H9 (cell line): ENCODE data around the gene URB1. TPM values are rescaled to one million over a fixed set of nuclear protein-coding genes. Genes with fewer than 3 reads are reported as not detected.

Source experiments
- DNase-seq: peaks from one replicate; pipeline ENCODE4 v3.0.0-alpha.2; 2017
- H2AFZ ChIP-seq: one replicate; pipeline ENCODE4 v1.6.1; 2013; ENCODE audit warnings: mild to moderate bottlenecking, low read length, control low read depth, moderate library complexity
- H2AK5ac ChIP-seq: 2 replicates; pipeline ENCODE4 v1.6.1; 2013; ENCODE audit warnings: low read length, control low read depth, mixed read lengths; ENCODE audit not compliant: insufficient read length
- H2BK120ac ChIP-seq: one replicate; pipeline ENCODE4 v1.6.1; 2013; ENCODE audit warnings: low read depth, mild to moderate bottlenecking, low read length, control low read depth, inconsistent platforms; ENCODE audit not compliant: poor library complexity, severe bottlenecking
- H2BK12ac ChIP-seq: 2 replicates; pipeline ENCODE4 v1.6.1; 2013; ENCODE audit warnings: low read length, control low read depth, mixed read lengths, low read depth; ENCODE audit not compliant: insufficient read length
- H2BK15ac ChIP-seq: 2 replicates; pipeline ENCODE4 v1.6.1; 2013; ENCODE audit warnings: low read depth, low read length, control low read depth
- H2BK20ac ChIP-seq: one replicate; pipeline ENCODE4 v1.6.1; 2013; ENCODE audit warnings: low read depth, mild to moderate bottlenecking, low read length, control low read depth, inconsistent platforms; ENCODE audit not compliant: poor library complexity, severe bottlenecking
- H2BK5ac ChIP-seq: 2 replicates; pipeline ENCODE4 v1.6.1; 2013; ENCODE audit warnings: low read length, control low read depth, mixed read lengths; ENCODE audit not compliant: insufficient read length
- H3K14ac ChIP-seq: 2 replicates; pipeline ENCODE4 v1.6.1; 2013; ENCODE audit warnings: low read length, control low read depth; ENCODE audit not compliant: insufficient read depth
- H3K18ac ChIP-seq: 2 replicates; pipeline ENCODE4 v1.6.1; 2013; ENCODE audit warnings: low read depth, mild to moderate bottlenecking, mixed read lengths, low read length, control low read depth; ENCODE audit not compliant: insufficient read length
- H3K23ac ChIP-seq: 2 replicates; pipeline ENCODE4 v1.6.1; 2013; ENCODE audit warnings: low read length, control low read depth, mixed read lengths, low read depth; ENCODE audit not compliant: insufficient read length
- H3K23me2 ChIP-seq: 2 replicates; pipeline ENCODE4 v1.6.1; 2013; ENCODE audit warnings: low read depth, mild to moderate bottlenecking, mixed read lengths, low read length, control low read depth; ENCODE audit not compliant: insufficient read length, poor library complexity, severe bottlenecking
- H3K27ac ChIP-seq: 2 replicates; pipeline ENCODE4 v1.5.1; 2013; ENCODE audit warnings: low read length, control low read depth, mixed read lengths, low read depth; ENCODE audit not compliant: insufficient read length
- H3K27me3 ChIP-seq: 2 replicates; pipeline ENCODE4 v1.6.1; 2013; ENCODE audit warnings: low read length, control low read depth, inconsistent platforms; ENCODE audit not compliant: insufficient read depth
- H3K4ac ChIP-seq: 2 replicates; pipeline ENCODE4 v1.6.1; 2013; ENCODE audit warnings: low read depth, mild to moderate bottlenecking, control low read depth, inconsistent platforms, low read length, moderate library complexity
- H3K4me1 ChIP-seq: 2 replicates; pipeline ENCODE4 v1.6.1; 2013; ENCODE audit warnings: low read length, control low read depth, inconsistent platforms; ENCODE audit not compliant: insufficient read depth
- H3K4me2 ChIP-seq: 2 replicates; pipeline ENCODE4 v1.6.1; 2013; ENCODE audit warnings: low read length, control low read depth, mixed read lengths; ENCODE audit not compliant: insufficient read length, insufficient read depth
- H3K56ac ChIP-seq: 2 replicates; pipeline ENCODE4 v1.6.1; 2013; ENCODE audit warnings: low read depth, mild to moderate bottlenecking, mixed read lengths, low read length, control low read depth; ENCODE audit not compliant: insufficient read length
- H3K79me1 ChIP-seq: 2 replicates; pipeline ENCODE4 v1.6.1; 2013; ENCODE audit warnings: low read depth, mild to moderate bottlenecking, moderate library complexity, low read length, control low read depth, inconsistent platforms; ENCODE audit not compliant: insufficient read depth, poor library complexity, severe bottlenecking
- H3K79me2 ChIP-seq: 2 replicates; pipeline ENCODE4 v1.6.1; 2013; ENCODE audit warnings: low read length, control low read depth, inconsistent platforms; ENCODE audit not compliant: insufficient read depth
- H3K9ac ChIP-seq: 2 replicates; pipeline ENCODE4 v1.6.1; 2013; ENCODE audit warnings: low read length, control low read depth, mixed read lengths; ENCODE audit not compliant: insufficient read length; ENCODE audit errors: extremely low read depth
- H3K9me3 ChIP-seq: one replicate; pipeline ENCODE4 v1.6.1; 2013; ENCODE audit warnings: low read depth, low read length, inconsistent platforms; ENCODE audit not compliant: control insufficient read depth
- H3T11ph ChIP-seq: one replicate; pipeline ENCODE4 v1.6.1; 2013; ENCODE audit warnings: mild to moderate bottlenecking, low read length, control low read depth, inconsistent platforms
- H4K20me1 ChIP-seq: one replicate; pipeline ENCODE4 v1.6.1; 2013; ENCODE audit not compliant: control insufficient read depth, insufficient read length, insufficient read depth
- H4K5ac ChIP-seq: 2 replicates; pipeline ENCODE4 v1.6.1; 2013; ENCODE audit warnings: low read depth, mild to moderate bottlenecking, mixed read lengths, low read length, control low read depth; ENCODE audit not compliant: insufficient read length
- H4K8ac ChIP-seq: replicated peaks from 2 replicates; pipeline ENCODE4 v1.6.1; 2013; ENCODE audit warnings: low read length, control low read depth, mixed read lengths, low read depth; ENCODE audit not compliant: insufficient read length
- H4K91ac ChIP-seq: 2 replicates; pipeline ENCODE4 v1.6.1; 2013; ENCODE audit warnings: low read depth, mild to moderate bottlenecking, moderate library complexity, mixed read lengths, low read length, control low read depth; ENCODE audit not compliant: insufficient read length
- H3K27ac Mint-ChIP-seq, 3 experiments: 2 replicates in 2 of 3; 3 replicates in 1 of 3; pipeline ENCODE4 v1.8.0; 2020 to 2021; ENCODE audit warnings: mixed read lengths in 3 of 3, mild to moderate bottlenecking in 1 of 3, moderate library complexity in 1 of 3
- H3K27me3 Mint-ChIP-seq: 2 replicates; pipeline ENCODE4 v1.8.0; 2021; ENCODE audit warnings: low read depth, mild to moderate bottlenecking, moderate library complexity, mixed read lengths
- H3K36me3 Mint-ChIP-seq, 3 experiments: 2 replicates in 2 of 3; 3 replicates in 1 of 3; pipeline ENCODE4 v1.8.0; 2020 to 2021; ENCODE audit warnings: low read depth in 3 of 3, mixed read lengths in 3 of 3; ENCODE audit not compliant: insufficient read depth in 1 of 3
- H3K4me1 Mint-ChIP-seq, 2 experiments: 2 replicates each; pipeline ENCODE4 v1.8.0; 2020; ENCODE audit warnings: mixed read lengths in 2 of 2
- H3K4me3 Mint-ChIP-seq, 2 experiments: 2 replicates in 1 of 2; 3 replicates in 1 of 2; pipeline ENCODE4 v1.8.0; 2020 to 2021; ENCODE audit warnings: mild to moderate bottlenecking in 2 of 2, mixed read lengths in 2 of 2, moderate library complexity in 1 of 2
- H3K9me3 Mint-ChIP-seq, 2 experiments: 2 replicates in 1 of 2; 3 replicates in 1 of 2; pipeline ENCODE4 v1.8.0; 2020; ENCODE audit warnings: mild to moderate bottlenecking in 2 of 2, mixed read lengths in 2 of 2, moderate library complexity in 1 of 2
- CTCF ChIP-seq: fragments of 200-600 bp; sonication (generic); conservative IDR thresholded peaks from 3 replicates; pipeline ENCODE4 v1.8.0; 2021; ENCODE audit warnings: antibody characterized with exemption, mild to moderate bottlenecking
- WGBS: extraction: QIAGEN DNeasy Blood & Tissue Kit; methylation state at CpG from one replicate; pipeline ENCODE4 v1.1.7; 2013; ENCODE audit warnings: missing lambda C conversion rate, low lambda C conversion rate, mixed read lengths; ENCODE audit not compliant: insufficient read length; ENCODE audit errors: extremely low coverage; 5-methylcytosine and 5-hydroxymethylcytosine counted together
- total RNA-seq: library from RNA; stranded (reverse); gene quantifications from 2 replicates; pipeline ENCODE4 v1.2.1, GENCODE V29; 2021

Gene URB1
- total RNA-seq, 1 experiment from 2014 or later, result 23.5 TPM

- Mint-ChIP-seq H3K36me3 (peaks cover 52 to 89% (median 79%) of the 10 kb centered on the region in 3 experiments), H3K4me3 (no peak overlapping the region), H3K9me3 (no peaks in the 10 kb centered on the region), H3K4me1 (no peaks in the 10 kb centered on the region), H3K27me3 (no peaks in the 10 kb centered on the region), H3K27ac (no peak overlapping the region)
- Histone ChIP-seq H3K56ac (no peak overlapping the region), H2BK5ac (no peak overlapping the region), H3K9me3 (no peaks in the 10 kb centered on the region), H3K23me2 (no peaks in the 10 kb centered on the region), H3K79me2 (no peaks in the 10 kb centered on the region), H3K23ac (no peak overlapping the region), H2BK120ac (no peak overlapping the region), H3T11ph (no peak overlapping the region), H2BK12ac (no peak overlapping the region), H3K18ac (no peak overlapping the region), H2AK5ac (no peak overlapping the region), H3K27ac (no peak overlapping the region), H3K4ac (no peak overlapping the region), H4K91ac (no peak overlapping the region), H4K5ac (no peak overlapping the region), H3K4me1 (no peaks in the 10 kb centered on the region), H4K20me1 (no peaks in the 10 kb centered on the region), H3K9ac (no peak overlapping the region), H3K79me1 (no peaks in the 10 kb centered on the region), H2BK20ac (no peak overlapping the region), H2AFZ (no peak overlapping the region), H3K14ac (no peak overlapping the region), H2BK15ac (no peak overlapping the region), H4K8ac (no peak overlapping the region), H3K27me3 (no peaks in the 10 kb centered on the region), H3K4me2 (no peak overlapping the region)
- no peak for TF ChIP-seq CTCF
- DNase-seq, result no peak
- no CpG with 5 or more reads among the region's 12 CpGs for WGBS
Observed at GRCh38 chr21:32340863-32341848, 51.7 kb downstream of the URB1 start.
